Stromal cell of bone marrow (primary cell): ENCODE results near the gene IVNS1ABP.
"Not testable (repeated sequence)": the region's sequence is repeated elsewhere in the genome, so short reads cannot be mapped to it uniquely, and the experiment has no call there.

ENCODE experiments used
- DNase-seq: peaks from one replicate; pipeline ENCODE4 v3.0.0-alpha.2; 2012; ENCODE audit warnings: low read depth

The IVNS1ABP gene

GRCh38 chr1:185292237-185292636 is 24.8 kb downstream of the IVNS1ABP start:
- no peak for DNase-seq

DNA sequence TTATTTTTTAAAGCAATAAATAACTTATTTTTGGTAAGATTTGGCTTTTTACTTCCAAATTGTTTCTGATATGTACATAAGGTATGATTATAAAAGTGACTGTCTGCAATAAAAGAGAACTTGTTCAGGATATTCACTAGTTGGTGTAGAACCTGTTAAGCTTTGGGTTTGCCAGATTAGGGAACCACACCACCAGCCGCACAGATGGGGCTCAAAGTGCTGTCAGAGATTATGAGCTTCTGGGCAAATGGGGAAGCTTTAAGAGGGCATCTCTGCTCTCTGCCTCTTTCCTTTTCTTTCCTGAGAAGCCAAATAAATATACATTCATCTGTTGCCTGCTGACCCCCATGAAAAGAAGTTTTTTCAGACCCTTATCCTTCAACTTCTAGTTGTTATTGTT is 25.4 kb downstream of the IVNS1ABP start:
- no peak for DNase-seq

- DNase-seq = no peak
Measured at GRCh38 chr1:185291159-185291558, 25.9 kb downstream of the IVNS1ABP start.

DNA sequence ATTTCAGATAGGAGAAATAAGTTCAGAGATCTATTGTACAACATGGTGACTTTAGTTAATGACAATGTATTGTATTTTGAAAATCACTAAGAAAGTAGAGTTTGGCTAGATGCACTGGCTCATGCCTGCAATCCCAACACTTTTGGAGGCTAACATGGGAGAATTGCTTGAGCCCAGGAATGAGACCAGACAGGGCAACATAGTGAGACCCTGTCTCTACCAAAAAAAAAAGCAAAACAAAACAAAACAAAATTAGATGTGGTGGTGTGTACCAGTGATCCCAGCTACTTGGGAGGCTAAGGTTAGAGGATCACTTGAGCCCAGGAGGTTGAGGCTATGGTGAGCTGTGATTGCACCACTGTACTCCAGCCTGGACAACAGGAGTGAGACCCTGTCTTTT is 27.2 kb downstream of the IVNS1ABP start:
- no peak for DNase-seq

DNA sequence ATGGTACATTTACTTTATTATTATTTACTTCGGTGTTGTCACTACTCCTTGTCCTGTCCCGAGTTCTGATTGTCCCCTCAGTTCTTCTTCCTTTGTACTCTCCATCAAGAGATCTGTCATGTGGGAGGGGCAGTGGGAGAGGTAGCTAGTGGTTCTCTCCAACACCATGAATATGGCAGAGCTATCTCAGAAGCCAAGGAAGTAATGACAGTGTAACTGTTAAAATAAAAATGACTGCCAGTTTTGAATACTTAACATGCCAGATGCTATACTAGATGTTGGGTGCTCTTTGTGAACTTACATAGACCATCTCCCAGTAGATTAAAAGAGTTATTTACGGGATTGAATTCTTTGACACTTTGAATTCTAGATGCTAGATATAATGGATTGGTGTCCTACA is 28.6 kb downstream of the IVNS1ABP start:
- DNase-seq = no peak

GRCh38 chr1:185287451-185287850 is 29.6 kb downstream of the IVNS1ABP start:
- no peak for DNase-seq

DNA sequence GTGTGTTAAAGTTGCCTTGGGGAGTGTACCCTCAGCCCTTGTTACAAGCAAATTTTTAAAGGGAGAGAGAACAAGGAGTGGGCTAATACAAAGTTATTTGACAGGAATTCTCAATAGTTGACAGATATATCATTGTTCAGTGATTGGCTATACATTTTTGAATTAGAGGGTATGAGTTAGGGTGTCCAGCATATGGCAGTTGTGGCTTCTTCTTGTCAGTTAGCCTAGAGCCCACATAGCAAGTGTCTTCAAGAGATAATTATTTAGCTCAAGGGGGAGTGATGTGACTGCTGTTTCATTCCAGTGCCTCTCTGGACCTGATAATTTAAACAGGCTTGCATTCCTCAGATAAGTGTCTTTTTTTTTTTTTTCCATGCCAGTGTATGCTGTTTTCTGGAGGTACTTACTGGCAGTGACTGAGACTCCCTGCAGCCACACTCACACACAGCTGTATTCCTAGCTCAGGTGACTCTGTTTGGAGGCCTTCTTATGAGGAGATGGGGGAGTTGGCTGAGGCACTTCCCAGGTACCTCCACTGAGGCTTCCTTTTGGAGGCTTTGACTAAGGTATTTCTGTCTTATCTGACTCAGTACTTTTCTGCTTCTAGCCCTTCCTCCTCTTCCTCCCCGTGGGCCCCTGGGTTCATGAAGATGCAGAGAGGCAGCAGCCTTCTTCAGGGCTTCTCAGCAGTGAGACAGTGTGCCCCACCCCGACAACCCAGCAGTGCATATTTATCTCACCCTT is 32.3 kb downstream of the IVNS1ABP start:
- DNase-seq = no peak

GRCh38 chr1:185284116-185284515 is 32.9 kb downstream of the IVNS1ABP start:
- DNase-seq = no peak

DNA sequence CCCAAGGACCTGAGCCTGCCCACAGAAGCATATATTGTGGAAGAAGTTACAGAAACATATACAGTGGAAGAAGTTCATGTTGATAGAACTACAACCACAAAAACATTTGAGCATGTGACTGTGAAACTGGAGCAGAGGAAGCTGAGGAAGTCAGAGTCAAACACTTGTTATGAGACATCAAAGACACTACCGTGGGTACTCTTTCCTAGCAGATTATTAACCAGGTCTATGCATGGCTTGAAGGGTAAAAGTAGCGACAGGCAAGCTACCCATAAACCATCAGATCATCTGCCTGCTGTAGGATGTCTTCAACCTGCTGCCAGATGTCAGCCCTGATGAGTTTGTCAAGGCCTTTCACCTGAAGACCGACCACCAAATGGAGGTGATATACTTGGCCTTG is 35.8 kb downstream of the IVNS1ABP start:
- no peak for DNase-seq

DNA sequence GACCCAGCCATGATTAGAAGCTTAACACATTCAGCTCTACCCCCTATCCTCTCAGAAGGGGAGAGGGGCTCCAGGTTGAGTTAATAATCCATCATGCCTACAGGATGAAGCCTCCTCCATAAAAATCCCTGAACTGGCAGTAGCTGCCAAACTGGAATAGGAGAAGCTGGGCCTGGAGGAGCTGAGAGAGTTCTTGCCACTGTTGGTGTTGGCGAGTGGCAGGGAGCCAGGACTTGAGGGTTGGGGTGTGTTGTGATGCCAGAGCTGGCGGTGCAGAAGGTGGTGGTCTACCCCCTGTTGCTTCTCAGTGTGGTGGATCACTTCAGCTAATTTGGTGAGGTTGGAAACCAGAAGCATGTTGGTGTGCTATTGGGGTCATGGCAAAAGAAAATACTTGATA is 36.5 kb downstream of the IVNS1ABP start:
- DNase-seq = no peak

DNA sequence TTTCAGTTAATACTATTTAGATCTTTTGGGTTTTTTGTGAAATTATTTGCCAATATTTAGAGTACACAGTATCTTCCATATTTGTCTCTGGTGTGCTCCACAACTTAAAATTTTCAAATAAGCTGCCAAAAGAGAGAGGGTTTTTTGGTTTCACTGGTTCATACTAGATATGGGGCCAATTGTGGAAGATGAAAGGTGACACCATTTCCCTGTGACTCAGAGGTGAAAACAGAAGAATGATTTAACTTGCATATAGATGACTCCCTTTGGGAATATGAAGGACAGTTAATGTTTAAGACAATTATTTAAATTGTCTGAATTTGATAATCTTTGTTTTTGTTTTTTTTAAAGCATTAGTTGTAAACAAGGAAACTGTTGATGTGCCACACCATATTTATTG is 37.5 kb downstream of the IVNS1ABP start:
- peak; percentile 35 for DNase-seq

DNA sequence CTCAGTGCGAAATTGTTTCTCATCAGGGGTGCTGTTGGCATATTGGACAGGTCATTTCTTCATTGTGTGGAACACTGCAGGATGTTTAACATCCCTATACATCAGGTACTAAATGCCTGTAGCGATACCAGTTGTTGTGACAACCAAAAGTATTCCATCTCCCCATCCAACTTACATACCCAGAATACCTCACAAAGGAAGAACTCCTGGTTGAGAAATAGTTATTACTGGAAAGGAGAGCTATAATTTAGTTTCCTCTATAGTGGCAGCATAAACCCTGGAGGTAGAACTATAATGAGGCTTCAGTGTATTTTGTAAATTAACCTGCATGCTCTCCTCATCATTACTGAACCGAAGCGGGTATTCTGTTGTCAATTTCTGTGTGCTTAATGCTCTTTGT is 45.1 kb downstream of the IVNS1ABP start:
- DNase-seq = no peak

- no peak for DNase-seq
Measured at GRCh38 chr1:185268352-185268751, 48.7 kb downstream of the IVNS1ABP start.

DNA sequence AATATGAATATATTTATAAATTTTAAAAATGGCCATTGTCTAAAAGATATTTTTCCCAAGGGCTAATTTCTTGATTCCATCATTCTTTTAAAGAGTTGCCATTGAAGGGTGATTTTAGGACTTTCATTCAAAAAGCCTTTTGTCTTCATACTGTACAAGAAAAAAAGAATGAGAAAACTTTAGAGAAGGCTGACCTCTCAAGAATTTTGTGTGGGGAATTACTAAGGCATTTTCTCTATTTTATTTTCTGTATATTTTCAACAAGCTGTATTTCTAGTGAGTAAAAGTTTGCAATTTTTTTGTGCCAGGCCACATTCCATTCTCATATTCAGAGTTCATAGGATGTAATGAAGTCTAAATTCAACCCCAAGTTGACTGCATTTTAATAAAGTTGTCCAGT is 49.3 kb downstream of the IVNS1ABP start:
- DNase-seq = no peak

DNA sequence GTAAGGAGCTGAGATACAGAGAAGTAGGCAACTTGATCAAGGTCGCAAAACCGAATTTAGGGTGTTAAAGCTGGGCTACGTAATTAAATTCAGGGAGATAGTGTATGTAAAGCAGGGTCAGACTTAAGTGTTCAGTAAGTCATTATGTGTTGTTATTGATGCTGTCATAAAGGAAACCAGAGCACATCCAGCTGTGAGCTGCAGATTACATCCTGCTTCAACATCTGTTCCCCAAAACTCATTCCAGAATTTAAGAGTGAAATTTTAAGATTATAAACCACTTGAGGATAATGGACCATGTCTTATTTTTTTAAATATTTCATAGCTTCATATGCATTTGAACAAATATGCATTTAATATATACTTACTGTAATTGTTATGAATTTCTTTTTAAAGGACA is 49.7 kb downstream of the IVNS1ABP start:
- no peak for DNase-seq

DNA sequence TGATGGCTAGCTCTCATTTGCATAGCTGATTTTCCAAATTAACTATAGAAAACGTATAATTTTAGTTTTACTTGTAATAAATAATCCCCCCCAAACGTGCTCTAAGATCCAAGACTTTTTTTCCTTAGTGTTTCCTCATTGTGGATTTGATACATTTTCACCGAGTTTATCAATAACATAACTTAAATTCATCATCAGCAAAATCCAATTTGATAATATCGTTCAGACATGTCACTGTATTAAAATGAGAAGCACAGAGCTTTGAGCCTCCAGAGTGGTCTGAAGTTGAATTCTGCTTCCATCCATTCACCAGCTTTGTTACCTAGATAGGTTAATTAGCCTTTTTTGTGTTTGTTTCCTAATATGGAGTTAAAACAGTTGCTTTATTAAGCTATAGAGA is 51.7 kb downstream of the IVNS1ABP start:
- DNase-seq = no peak

DNA sequence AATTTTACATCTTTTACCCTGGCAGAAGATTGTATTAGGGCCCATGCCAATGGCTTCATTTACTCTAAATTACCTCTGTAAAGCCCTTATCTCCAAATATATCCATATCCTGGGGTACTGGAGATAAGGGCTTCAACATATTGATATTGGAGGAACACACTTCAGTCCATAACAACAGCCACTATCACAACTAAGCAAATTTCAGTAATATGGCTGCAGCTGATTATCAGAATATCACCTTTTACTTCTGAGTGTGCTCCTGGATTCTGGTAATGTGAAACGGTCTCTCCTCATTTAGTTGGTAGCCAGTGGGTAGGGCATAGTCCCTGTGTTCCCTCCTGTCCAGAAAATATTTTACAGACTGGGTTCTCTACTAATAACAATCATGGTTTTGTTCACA is 53.3 kb downstream of the IVNS1ABP start:
- DNase-seq = no peak

DNA sequence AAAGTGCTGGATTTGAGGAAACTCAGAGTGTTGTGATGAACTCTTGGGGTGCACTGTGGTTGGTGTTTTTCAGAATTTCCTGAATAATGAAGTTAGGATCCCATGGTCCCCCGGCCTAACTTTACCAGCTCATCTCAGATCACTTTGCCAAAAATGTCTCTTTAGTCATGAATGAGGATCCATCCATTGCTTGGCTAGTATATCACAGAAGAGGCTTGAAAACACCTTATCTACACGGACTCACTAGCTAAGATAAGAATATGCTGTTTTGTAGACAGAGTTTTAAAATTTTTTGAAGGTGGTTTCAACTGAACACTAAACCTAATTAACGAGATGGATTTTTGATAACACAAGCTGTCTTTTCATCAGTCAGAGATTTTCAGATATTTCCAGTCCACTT is 53.8 kb downstream of the IVNS1ABP start:
- DNase-seq = no peak

GRCh38 chr1:185262151-185262550 is 54.9 kb downstream of the IVNS1ABP start:
- DNase-seq = no peak

- DNase-seq = no peak
Measured at GRCh38 chr1:185260611-185261010, 56.4 kb downstream of the IVNS1ABP start.

- no peak for DNase-seq
Measured at GRCh38 chr1:185258676-185259075, 58.4 kb downstream of the IVNS1ABP start.

DNA sequence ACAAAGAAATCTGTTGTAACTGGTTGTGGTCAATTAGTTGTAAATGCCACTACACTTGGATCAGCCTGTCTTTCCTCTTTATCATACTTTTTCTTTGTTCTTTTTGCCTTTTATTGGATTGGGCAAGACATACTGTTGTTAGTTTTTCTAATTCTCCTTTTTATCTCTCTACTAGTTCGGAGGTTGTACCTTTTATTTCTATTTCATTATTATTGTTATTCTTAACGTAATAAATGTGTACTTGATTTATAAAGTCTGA is 59.2 kb downstream of the IVNS1ABP start:
- no peak for DNase-seq

- not testable (repeated sequence) for DNase-seq
Measured at GRCh38 chr1:185257116-185257949, 59.7 kb downstream of the IVNS1ABP start.

- not testable (repeated sequence) for DNase-seq
Measured at GRCh38 chr1:185255595-185255994, 61.4 kb downstream of the IVNS1ABP start.
